Choroid plexus epithelial cell (primary cell): ENCODE data around the gene CTTNBP2.

Source experiments
- DNase-seq: peaks from one replicate; pipeline ENCODE4 v3.0.0-alpha.2; 2010; ENCODE audit warnings: low read depth
- H3K4me3 ChIP-seq: 2 replicates; pipeline ENCODE4 v1.5.1; 2011; ENCODE audit warnings: low read depth, mild to moderate bottlenecking, control low read depth, low read length, moderate library complexity
- CTCF ChIP-seq: conservative IDR thresholded peaks from 2 replicates; pipeline ENCODE4 v1.5.1; 2011; ENCODE audit warnings: low read depth, mild to moderate bottlenecking, control low read depth, inconsistent platforms, low read length, moderate library complexity

Gene CTTNBP2

GRCh38 chr7:117769085-117769484 is 104.2 kb downstream of the CTTNBP2 start:
- no peak overlapping the region for H3K4me3 ChIP-seq
- DNase-seq: no peak
- no peak for TF ChIP-seq CTCF

GRCh38 chr7:117767951-117768350 is 105.3 kb downstream of the CTTNBP2 start:
- no peak overlapping the region for H3K4me3 ChIP-seq
- DNase-seq: no peak
- no peak for TF ChIP-seq CTCF

GRCh38 chr7:117766913-117767312 is 106.3 kb downstream of the CTTNBP2 start:
- DNase-seq: no peak
- TF ChIP-seq CTCF: no peak

GRCh38 chr7:117764031-117764430 is 109.2 kb downstream of the CTTNBP2 start:
- no peak for TF ChIP-seq CTCF
- no peak for DNase-seq
- H3K4me3 ChIP-seq: no peak overlapping the region

More at GRCh38 chr7:117766913-117767312, 106.3 kb downstream of the CTTNBP2 start:
- H3K4me3 ChIP-seq: no peak overlapping the region

GRCh38 chr7:117762055-117762454 is 111.2 kb downstream of the CTTNBP2 start:
- TF ChIP-seq CTCF: no peak
- no peak for DNase-seq
- no peak overlapping the region for H3K4me3 ChIP-seq

GRCh38 chr7:117759950-117760640 is 113.1 kb downstream of the CTTNBP2 start:
- TF ChIP-seq CTCF: no peak
- no peak overlapping the region for H3K4me3 ChIP-seq
- no peak for DNase-seq

GRCh38 chr7:117757440-117757839 is 115.8 kb downstream of the CTTNBP2 start:
- no peak for DNase-seq
- no peak for TF ChIP-seq CTCF
- H3K4me3 ChIP-seq: no peak overlapping the region
